NCI-H2227 (cell line): ENCODE measurements around the gene STATH.
"Not testable (repeated sequence)": the region's sequence is repeated elsewhere in the genome, so short reads cannot be mapped to it uniquely, and the experiment has no call there.

Source experiments
- DNase-seq: peaks from one replicate; lab custom pipeline; 2025; ENCODE audit not compliant: unreplicated experiment; lab: John Stamatoyannopoulos, UW

STATH gene

GRCh38 chr4:69995526-69996016 is at the start of gene STATH:
Gene STATH, plus strand, starts transcription at chr4:69995966. Its CDS starts 2,472 bp downstream, at chr4:69998438.
- no peak for DNase-seq

- no peak for DNase-seq
Observed at GRCh38 chr4:69951602-69952001, 44.2 kb upstream of the STATH start.

- DNase-seq: no peak
Observed at GRCh38 chr4:69957209-69957608, 38.6 kb upstream of the STATH start.

- no peak for DNase-seq
Observed at GRCh38 chr4:69965628-69966027, 30.1 kb upstream of the STATH start, which contains the start of gene CSN2. Gene CSN2, minus strand, starts transcription at chr4:69965728. Its CDS starts 4,733 bp downstream, at chr4:69960995.

GRCh38 chr4:69970071-69970470 is 25.7 kb upstream of the STATH start:
- no peak for DNase-seq

- no peak for DNase-seq
Observed at GRCh38 chr4:69974631-69975030, 21.1 kb upstream of the STATH start.

GRCh38 chr4:69977582-69977981 is 18.2 kb upstream of the STATH start:
- DNase-seq: no peak

GRCh38 chr4:69984030-69984443 is 11.7 kb upstream of the STATH start:
- no peak for DNase-seq

GRCh38 chr4:69986663-69987062 is 9.1 kb upstream of the STATH start:
- no peak for DNase-seq

GRCh38 chr4:69991016-69991415 is 4.8 kb upstream of the STATH start:
- no peak for DNase-seq

- DNase-seq: no peak
Observed at GRCh38 chr4:69994782-69995181, 984 bp upstream of the STATH start.

GRCh38 chr4:69999420-69999819 is 3.7 kb downstream of the STATH start:
- no peak for DNase-seq

- DNase-seq: no peak
Observed at GRCh38 chr4:70000711-70001110, 4.9 kb downstream of the STATH start.

- DNase-seq: no peak
Observed at GRCh38 chr4:70002507-70002906, 6.7 kb downstream of the STATH start.

GRCh38 chr4:70008771-70009170 is 13.0 kb downstream of the STATH start:
- no peak for DNase-seq

- DNase-seq: not testable (repeated sequence)
Observed at GRCh38 chr4:70019006-70019405, 23.2 kb downstream of the STATH start.

- no peak for DNase-seq
Observed at GRCh38 chr4:70023218-70023617, 27.5 kb downstream of the STATH start.

- DNase-seq: no peak
Observed at GRCh38 chr4:70027011-70027410, 31.2 kb downstream of the STATH start.

GRCh38 chr4:70028159-70028558 is 32.4 kb downstream of the STATH start, which contains the start of gene HTN3:
Gene HTN3, plus strand, starts transcription at chr4:70028459. Its CDS starts 2,282 bp downstream, at chr4:70030741.
- DNase-seq: not testable (repeated sequence)

GRCh38 chr4:70037559-70037958 is 41.8 kb downstream of the STATH start:
- not testable (repeated sequence) for DNase-seq

- not testable (repeated sequence) for DNase-seq
Observed at GRCh38 chr4:70039928-70040327, 44.2 kb downstream of the STATH start.

- no peak for DNase-seq
Observed at GRCh38 chr4:70041652-70042286, 46.0 kb downstream of the STATH start.

GRCh38 chr4:70050138-70050537 is 54.4 kb downstream of the STATH start, which contains the start of gene HTN1:
Gene HTN1, plus strand, starts transcription at chr4:70050438. Its CDS starts 2,639 bp downstream, at chr4:70053077.
- DNase-seq: not testable (repeated sequence)
